ENCODE results near the gene TMEM178A. TPM values are rescaled to one million over a fixed set of nuclear protein-coding genes. Genes with fewer than 3 reads are reported as not detected.

TMEM178A gene
- total RNA-seq, 1 donor from 2014 or later, result 3.2 TPM

DNA sequence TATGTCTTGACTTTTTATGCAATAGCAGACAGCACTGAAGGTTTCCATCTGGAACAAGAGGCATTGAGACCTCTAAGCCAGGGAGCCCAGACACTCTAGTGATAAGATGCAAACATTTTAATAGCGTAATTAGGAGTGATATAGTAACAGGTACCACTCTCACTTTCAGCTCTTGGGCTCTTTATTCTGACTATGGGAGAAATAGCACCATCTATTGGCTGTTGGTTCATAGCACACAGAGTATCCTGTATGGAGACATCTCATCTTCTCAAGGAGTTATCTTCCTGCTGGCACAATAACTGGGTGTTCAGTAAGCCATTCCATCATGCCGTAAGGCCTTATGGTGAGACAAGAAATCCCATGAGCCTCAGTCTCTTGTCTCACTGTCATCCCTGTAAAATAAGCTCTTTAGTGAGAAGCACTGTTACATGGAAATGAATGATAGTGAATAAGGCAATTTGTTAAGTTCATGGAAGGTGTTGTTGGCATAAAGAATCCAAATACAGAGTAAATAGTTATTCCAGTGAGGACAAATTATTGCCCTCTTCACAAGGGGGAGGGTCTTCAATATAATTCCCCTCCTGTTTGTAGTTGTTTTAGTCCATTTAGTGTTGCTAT, 65.1 kb downstream of the TMEM178A start:
- ATAC-seq (peak; percentile 53), DNase-seq (no peak)
- intact Hi-C loops (cut with micrococcal nuclease), result no loop called here

DNA sequence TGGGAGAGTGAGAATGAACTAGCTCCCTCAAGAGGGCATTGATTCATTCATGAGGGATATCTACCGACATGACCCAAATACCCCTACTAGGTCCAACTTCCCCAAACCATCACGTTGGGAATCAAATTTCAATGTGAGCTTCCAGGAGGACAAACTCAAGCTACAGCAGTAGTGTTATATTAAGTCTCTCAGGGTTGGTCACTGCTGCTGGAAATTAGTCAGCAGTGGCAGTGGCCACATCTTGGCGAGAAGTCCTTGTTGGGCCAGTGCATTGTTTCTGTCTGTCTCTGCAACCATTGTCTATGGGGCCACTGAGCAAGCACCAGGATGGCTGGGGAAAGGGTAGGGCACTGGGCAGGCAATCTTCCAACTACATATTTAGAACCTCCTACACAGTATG, 65.8 kb downstream of the TMEM178A start:
- no peak for DNase-seq
- no peak for ATAC-seq
- intact Hi-C loops (cut with micrococcal nuclease), result no loop called here

DNA sequence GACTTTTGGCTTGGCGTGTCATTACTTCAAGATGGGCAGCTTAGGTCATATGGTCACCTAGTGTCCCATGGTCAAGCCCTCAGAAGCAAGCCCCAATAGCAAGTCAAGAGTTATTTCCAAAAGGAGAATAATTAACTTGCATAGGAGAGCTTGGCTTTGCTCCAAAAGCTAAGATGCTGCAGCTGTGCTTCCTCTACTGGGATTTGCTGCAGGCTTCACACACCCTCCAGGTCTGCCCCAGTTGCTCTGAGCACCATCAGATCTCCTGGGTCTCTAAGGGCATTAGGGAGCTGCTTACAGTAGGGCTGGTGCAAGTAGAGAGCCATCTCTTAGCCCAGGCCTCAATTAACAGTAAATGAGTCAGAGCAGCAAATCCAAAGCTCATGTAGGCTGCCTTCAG, 66.8 kb downstream of the TMEM178A start:
- intact Hi-C loops (cut with micrococcal nuclease), result no loop called here
- ATAC-seq, result peak; percentile 33
- DNase-seq, result no peak

DNA sequence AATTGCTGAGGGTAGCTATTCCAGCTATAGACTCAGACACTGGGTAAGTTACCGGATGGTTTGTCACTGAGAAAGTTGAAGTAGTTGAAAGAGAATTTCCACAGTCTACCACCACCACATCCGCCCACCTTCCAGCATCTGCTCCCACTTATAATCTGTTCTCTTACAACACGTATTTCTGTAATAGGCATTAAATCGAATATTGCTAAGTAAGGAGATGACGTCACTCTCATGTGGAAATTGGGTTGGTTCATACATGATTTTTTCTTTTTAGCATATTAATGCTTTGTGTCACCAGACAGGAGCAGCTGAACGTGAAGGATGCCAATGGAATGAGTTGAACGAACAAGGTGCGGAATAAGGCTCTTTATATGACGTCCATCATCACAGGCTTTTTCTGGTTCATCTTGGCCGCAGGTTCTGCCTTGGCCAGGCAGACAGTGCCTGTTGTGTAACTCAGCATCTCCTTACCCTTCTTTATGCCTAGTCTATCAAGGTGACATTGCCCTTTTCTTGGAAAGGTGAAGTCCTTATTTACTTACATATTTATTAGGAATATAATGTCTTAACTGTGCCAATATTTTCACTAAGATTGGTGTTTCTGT, 67.5 kb downstream of the TMEM178A start:
- DNase-seq (no peak), ATAC-seq (no peak)
- intact Hi-C loops (cut with micrococcal nuclease), result no loop called here

DNA sequence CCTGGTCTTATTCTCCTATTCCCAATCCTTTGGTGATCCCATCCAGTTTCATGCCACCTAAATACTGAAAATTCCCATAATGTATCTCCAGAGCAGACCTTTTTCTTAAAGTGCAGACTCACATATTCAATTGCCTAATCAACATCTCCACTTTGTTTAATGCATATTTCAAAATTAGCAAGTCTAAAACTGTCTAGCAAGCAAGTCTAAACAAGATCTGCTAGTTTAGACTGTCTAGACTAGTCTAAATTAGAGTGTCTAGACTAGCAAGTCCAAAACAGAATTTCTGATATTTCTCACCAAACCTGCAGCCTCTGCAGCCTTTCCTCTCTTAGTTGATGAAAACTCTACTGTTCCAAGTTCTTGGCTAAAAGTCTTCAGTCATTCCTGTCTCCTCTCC, 68.7 kb downstream of the TMEM178A start:
- DNase-seq, result no peak
- intact Hi-C loops (cut with micrococcal nuclease), result no loop called here
- ATAC-seq, result no peak

DNA sequence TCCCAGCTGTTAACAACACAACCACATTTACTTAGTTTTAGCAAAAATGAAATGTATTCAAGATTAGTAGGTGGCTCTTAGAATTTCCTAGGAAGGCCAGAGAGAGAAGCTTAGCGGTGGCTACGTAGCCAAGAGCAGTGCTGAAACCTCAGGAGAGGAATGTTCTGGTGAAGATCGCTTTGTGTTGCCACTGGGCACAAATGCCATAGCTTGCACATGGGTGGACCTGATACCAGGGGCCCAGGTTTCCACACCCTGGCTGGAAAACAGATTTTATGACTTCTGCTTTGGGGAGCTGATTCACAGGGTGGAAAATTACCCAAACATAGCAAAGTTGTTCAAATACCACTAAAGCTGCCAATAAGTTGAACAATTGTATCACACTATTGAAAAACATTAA, 69.9 kb downstream of the TMEM178A start:
- intact Hi-C loops (cut with micrococcal nuclease), result no loop called here
- ATAC-seq, result no peak
- no peak for DNase-seq

DNA sequence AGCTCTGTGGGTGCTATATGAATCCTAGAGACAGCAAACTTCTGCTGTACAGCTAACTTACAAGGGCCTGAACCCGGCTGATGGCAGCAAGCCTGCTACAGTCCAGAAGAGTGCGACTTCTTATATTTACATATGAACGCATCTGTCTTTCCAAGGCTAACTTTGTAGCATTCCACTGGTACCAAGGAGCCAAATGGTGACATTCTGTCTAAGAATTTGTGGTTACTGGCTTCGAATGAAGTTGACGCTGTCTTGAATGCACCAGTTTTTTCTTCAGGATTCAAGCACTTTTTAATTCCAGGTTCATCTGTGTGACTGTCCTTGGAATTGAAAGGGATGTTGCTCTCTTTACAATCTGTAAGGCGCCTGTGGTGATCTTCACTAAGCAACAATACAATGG, 70.9 kb downstream of the TMEM178A start:
- intact Hi-C loops (cut with micrococcal nuclease), result no loop called here
- DNase-seq, result no peak
- ATAC-seq, result no peak

DNA sequence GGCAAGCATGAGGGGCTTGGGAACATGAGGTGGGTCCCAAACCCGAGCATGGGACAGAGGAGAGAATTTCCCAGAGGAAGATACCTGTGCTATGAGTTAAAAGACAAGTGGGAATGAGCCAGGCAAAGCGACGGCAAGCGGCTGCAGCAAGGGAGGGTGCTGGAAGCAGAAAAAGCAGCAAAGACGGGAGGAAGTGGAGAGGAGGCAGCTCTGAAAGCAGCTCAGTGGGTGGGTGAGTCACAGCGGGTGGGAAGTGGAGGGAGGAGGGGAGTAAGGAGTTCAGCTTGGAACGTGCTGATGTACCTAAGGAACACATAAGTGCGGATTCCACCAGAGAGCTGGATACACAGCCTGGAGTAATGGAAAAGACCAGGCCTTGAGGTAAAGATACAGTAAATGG, 71.9 kb downstream of the TMEM178A start:
- ATAC-seq (peak; percentile 35), DNase-seq (no peak)
- intact Hi-C loops (cut with micrococcal nuclease), result no loop called here

DNA sequence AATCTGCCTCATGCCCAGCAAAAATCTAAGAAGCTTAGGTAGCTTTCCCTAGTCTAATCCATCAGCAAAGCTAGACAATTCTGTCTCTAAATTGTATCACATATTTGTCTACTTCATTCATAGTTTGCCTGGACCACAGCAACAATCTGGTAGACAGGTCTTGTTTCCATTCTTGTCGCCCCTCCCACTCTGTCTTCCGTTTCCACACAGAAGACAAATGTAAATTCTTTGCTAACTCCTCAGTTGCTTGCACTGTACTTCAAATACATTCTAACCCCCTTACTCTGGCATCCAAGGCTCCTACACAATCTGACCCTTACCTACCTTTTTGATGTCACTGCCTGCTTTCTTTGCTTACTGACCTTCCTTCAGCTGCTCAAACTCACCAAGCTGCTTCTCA, 73.2 kb downstream of the TMEM178A start:
- intact Hi-C loops (cut with micrococcal nuclease), result no loop called here
- ATAC-seq (no peak), DNase-seq (no peak)

DNA sequence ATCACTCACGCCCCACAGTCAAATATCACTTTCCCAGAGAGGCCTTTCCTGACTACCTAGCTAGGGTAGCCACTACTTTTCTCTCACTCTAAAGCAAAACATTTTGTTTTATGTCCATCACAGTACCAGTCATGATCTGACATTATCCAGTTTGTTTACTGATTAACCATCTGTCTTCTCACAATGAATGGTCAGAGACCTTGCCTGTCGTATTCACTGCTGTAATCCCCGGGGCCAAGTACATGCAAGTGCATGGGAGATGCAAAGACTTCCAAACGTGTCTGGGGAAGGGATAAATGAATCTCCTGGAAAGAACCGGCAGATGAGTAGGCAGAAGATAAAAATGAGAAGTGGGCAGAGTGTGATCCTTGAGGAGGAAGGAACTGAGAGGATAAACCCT, 73.7 kb downstream of the TMEM178A start:
- intact Hi-C loops (cut with micrococcal nuclease), result no loop called here
- ATAC-seq, result no peak
- no peak for DNase-seq

DNA sequence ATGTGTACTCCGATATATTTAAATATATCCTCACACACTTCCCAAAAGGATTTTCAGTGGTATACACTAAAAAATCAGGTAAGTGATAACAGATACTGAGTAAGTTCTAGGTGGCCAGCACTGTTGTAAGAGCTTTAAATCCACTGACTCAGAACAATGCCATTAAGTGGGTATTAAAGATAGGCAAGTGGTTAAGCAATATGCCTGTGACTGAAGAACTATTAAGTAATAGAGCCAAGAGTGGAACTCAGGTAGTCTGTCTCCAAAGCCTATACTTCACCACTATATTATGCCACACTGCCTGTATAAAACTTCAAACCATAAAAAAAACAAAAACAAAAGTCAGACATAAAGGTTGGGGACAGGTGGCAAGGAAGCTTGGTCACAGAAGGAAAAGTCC, 76.2 kb downstream of the TMEM178A start:
- DNase-seq, result no peak
- ATAC-seq, result peak; percentile 30
- intact Hi-C loops (cut with micrococcal nuclease), result no loop called here

DNA sequence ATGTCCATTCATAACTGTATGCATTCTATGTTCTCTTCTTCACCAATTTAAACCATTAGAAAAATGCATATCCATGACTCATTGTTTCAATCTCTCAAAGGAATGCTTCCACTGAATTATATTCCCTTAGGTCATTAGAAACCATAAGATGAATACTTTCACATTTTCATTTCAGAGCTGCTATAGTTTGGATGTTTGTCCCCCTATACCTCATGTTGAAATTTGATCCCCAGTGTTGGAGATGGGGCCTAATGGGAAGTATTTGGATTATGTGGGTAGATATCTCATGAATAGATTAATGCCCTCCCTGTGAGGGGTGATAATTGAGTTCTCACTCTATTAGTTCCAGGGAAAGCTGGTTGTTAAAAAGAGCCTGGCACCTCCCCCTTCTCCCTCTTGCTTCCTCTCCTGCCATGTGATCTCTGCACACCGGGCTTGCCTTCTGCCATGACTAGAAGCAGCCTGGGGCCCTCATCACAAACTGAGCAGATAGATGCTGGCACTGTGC, 77.6 kb downstream of the TMEM178A start:
- intact Hi-C loops (cut with micrococcal nuclease), result no loop called here
- peak; percentile 46 for ATAC-seq

DNA sequence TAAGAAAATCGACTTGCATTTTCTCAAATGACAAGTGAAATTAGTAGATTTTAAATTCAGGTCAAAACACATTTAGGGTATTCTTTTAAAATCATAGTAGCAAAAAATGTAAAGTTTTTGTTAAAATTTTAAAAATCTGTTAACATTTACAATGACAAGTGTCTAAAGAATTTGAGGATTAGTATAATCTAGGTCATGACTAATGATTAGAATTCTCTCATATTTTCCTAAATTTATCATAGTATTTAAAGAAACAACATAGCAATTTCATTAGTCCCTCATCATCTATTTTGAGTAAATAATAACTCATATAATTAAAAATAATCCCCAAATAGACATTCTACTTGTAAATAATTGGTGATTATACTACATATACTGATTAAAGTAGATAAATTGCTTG, 89.7 kb downstream of the TMEM178A start:
- DNase-seq (no peak), ATAC-seq (no peak)
- intact Hi-C loops (cut with micrococcal nuclease), result no loop called here

More for the DNA sequence above, 77.6 kb downstream of the TMEM178A start:
- no peak for DNase-seq

DNA sequence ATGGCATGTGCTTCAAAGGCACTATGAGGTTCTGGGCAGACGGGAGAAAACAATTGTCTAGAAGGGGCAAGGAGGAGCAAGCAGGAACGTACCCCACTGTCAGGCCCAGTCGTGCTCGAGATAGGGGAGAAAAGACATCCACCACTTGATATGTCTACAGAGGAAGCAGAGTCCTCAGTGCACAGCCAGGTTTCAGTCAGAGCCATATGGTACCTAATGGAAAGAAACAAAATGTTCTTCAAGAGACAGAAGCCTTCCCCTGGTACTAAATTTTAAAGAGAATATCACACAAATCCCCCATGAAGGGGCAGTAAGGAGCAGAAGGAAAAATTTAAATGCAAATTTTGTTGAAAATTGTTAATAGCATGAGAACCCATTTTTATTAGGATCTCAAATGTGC, 91.4 kb downstream of the TMEM178A start:
- DNase-seq, result no peak
- intact Hi-C loops (cut with micrococcal nuclease), result no loop called here
- ATAC-seq, result no peak

DNA sequence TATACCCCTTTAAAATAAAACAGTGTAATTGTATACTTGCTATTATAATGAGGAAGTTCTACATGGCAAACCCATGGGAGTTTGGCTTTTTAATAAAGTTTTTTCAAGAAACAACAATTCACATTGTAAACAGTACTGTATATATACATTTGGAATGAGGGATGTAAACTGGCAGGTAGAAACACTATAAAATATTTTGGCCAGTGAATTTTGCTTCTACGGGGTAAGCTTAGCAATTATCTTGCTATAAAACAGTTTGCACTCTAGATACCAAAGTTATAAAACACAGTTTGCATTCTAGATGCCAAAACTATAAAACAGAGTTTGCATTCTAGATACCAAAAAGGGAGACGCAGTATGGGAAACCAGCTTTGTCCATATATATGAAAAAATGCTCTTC, 96.7 kb downstream of the TMEM178A start:
- no peak for DNase-seq
- ATAC-seq, result no peak
- intact Hi-C loops (cut with micrococcal nuclease), result no loop called here

Other genes with a start within 250 kb of the TMEM178A start
- gene MAP4K3, start 228.6 kb upstream of the TMEM178A start, total RNA-seq, result 31.4 TPM
- gene THUMPD2, start 113.3 kb downstream of the TMEM178A start, total RNA-seq, result 5.9 TPM

All from left ventricle myocardium superior (tissue), 1 donor.